Esophagus squamous epithelium (tissue), 5 donors: ENCODE data around the gene FBXL7. TPM values are rescaled to one million over a fixed set of nuclear protein-coding genes. Genes with fewer than 3 reads are reported as not detected.

ENCODE experiments used
- DNase-seq: peaks from one replicate; lab custom pipeline; 2025; lab: John Stamatoyannopoulos, UW
- H3K27ac ChIP-seq, 4 donors: fragments of 200-600 bp; sonication (generic); one replicate each; pipeline ENCODE4 v1.5.1; 2016 to 2019; ENCODE audit warnings: mild to moderate bottlenecking in 1 of 4
- H3K27me3 ChIP-seq, 4 donors: fragments of 200-600 bp; sonication (generic); 1 replicate in 3 of 4; 2 replicates in 1 of 4; pipeline versions ENCODE4 v1.5.1 to v1.6.0; 2017 to 2021; ENCODE audit warnings: antibody characterized with exemption in 1 of 4
- H3K36me3 ChIP-seq, 3 donors: fragments of 200-600 bp; sonication (generic); one replicate each; pipeline ENCODE4 v1.5.1; 2016 to 2019
- H3K4me1 ChIP-seq, 3 donors: fragments of 200-600 bp; sonication (generic); one replicate each; pipeline ENCODE4 v1.5.1; 2017 to 2019
- H3K4me3 ChIP-seq, 4 donors: fragments of 200-600 bp; sonication (generic); 1 replicate in 3 of 4; 2 replicates in 1 of 4; pipeline ENCODE4 v1.5.1; 2016 to 2019; ENCODE audit warnings: mild to moderate bottlenecking in 2 of 4, moderate library complexity in 1 of 4
- H3K9me3 ChIP-seq, 3 donors: fragments of 200-600 bp; sonication (generic); one replicate each; pipeline ENCODE4 v1.5.1; 2016 to 2019
- POLR2A ChIP-seq, 4 donors: fragments of 450-650 bp; IDR thresholded peaks; one replicate each; pipeline ENCODE4 v1.6.1; 2017; ENCODE audit warnings: antibody characterized with exemption in 4 of 4, mild to moderate bottlenecking in 4 of 4, moderate library complexity in 3 of 4
- WGBS, 2 donors: methylation state at CpG; one replicate each; pipeline ENCODE4 v1.1.5; 2018; 5-methylcytosine and 5-hydroxymethylcytosine counted together
- intact Hi-C: fragments of 100-400 bp; cut with DNase I; formaldehyde crosslinking; loops from one replicate; pipeline ENCODE4 v1.15.0; 2022
- total RNA-seq, 4 donors: library from RNA; depleted of rRNA; stranded (reverse); fragments of >200 nt; gene quantifications; one replicate each; pipeline ENCODE4 v1.1.0, GENCODE V29; 2016
- TF ChIP-seq, protein P1 (sequence below), 6 experiments: fragments of 450-650 bp in 4 of 6; fragments of 200-600 bp in 2 of 6; sonication (generic) in 2 of 6; IDR thresholded peaks; one replicate each; pipeline ENCODE4 v1.5.1; 2016 to 2019; ENCODE audit warnings: antibody characterized with exemption in 6 of 6, mild to moderate bottlenecking in 4 of 6, moderate library complexity in 4 of 6
- donor health status: DM: yes; HTN: yes; CAD: no.

FBXL7 gene
- total RNA-seq, 4 donors from 2014 or later, result 0.68 to 15.1 (median 2.8) TPM

GRCh38 chr5:15533129-15533893 lies 33.3 kb downstream of the FBXL7 start:
- intact Hi-C loops, result no loop called here
- DNase-seq, result no peak
- Histone ChIP-seq H3K27me3 (no peaks in the 10 kb centered on the region), H3K4me1 (peaks cover 0 to 17% (median 0%) of the 10 kb centered on the region in 3 donors), H3K27ac (peak overlapping the region in 2 of 4 donors; percentile 8 to 59), H3K4me3 (no peak overlapping the region), H3K9me3 (no peaks in the 10 kb centered on the region), H3K36me3 (no peaks in the 10 kb centered on the region)
- WGBS, 2 donors, result 32 to 45% methylated on average over 5 of the region's 5 CpGs
- TF ChIP-seq, protein P1, sequence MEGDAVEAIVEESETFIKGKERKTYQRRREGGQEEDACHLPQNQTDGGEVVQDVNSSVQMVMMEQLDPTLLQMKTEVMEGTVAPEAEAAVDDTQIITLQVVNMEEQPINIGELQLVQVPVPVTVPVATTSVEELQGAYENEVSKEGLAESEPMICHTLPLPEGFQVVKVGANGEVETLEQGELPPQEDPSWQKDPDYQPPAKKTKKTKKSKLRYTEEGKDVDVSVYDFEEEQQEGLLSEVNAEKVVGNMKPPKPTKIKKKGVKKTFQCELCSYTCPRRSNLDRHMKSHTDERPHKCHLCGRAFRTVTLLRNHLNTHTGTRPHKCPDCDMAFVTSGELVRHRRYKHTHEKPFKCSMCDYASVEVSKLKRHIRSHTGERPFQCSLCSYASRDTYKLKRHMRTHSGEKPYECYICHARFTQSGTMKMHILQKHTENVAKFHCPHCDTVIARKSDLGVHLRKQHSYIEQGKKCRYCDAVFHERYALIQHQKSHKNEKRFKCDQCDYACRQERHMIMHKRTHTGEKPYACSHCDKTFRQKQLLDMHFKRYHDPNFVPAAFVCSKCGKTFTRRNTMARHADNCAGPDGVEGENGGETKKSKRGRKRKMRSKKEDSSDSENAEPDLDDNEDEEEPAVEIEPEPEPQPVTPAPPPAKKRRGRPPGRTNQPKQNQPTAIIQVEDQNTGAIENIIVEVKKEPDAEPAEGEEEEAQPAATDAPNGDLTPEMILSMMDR (IDR thresholded peaks at IDR 0.05), result no peak
- TF ChIP-seq POLR2A (IDR thresholded peaks at IDR 0.05), result no peak

DNA sequence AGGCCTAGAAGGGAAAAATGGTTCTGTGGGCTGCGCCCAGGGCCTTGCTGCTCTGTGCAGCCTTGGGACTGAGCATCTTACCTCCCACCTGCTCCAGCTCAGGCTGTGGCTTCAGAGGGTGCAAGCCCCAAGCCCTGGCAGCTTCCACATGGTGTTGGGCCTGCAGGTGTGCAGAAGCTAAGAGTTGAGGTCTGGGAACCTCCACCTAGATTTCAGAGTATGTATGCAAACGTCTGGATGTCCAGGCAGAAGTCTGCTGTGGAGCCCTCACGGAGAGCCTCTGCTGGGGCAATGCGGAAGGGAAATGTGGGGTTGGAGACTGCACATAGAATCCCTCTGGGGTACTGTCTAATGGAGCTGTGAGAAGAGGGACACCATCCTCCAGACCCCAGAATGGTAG lies 36.0 kb downstream of the FBXL7 start:
- TF ChIP-seq POLR2A (IDR thresholded peaks at IDR 0.05), result no peak
- TF ChIP-seq, protein P1 (IDR thresholded peaks at IDR 0.05), result no peak
- Histone ChIP-seq H3K27ac (no peak overlapping the region), H3K36me3 (no peaks in the 10 kb centered on the region), H3K4me3 (no peak overlapping the region), H3K9me3 (no peaks in the 10 kb centered on the region), H3K27me3 (no peaks in the 10 kb centered on the region), H3K4me1 (peaks cover 0 to 19% (median 0%) of the 10 kb centered on the region in 3 donors)
- WGBS, 2 donors, result 100% methylated on average over 1 to 4 of the region's 4 CpGs
- intact Hi-C loops, result no loop called here
- DNase-seq, result no peak

DNA sequence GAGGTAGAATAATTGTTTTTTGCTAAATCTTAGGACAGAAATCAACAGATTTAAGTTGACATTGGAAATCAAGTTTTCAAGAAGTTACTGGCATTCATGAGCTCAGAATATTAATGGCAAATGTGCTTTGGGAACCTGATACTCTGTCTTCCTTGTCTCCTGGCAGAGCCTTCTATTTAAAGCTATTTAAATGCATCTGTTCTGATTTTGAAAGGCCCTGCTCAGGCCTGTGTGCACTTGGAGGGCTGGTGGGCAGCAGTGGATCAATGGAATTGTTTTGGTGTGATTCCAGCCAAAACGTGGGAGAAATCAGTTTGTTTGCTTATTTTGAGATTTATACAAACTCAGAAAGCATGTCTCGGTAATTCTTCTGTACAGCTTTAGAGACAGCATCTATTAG lies 38.5 kb downstream of the FBXL7 start:
- no peaks in the 10 kb centered on the region for H3K9me3 ChIP-seq
- H3K36me3 ChIP-seq, result no peaks in the 10 kb centered on the region
- no peaks in the 10 kb centered on the region for H3K27me3 ChIP-seq
- peaks cover 0 to 7% (median 0%) of the 10 kb centered on the region in 3 donors for H3K4me1 ChIP-seq
- no peak overlapping the region for H3K4me3 ChIP-seq
- no peak overlapping the region for H3K27ac ChIP-seq
- no peak for DNase-seq
- WGBS, 2 donors, result 41 to 51% methylated on average over 2 of the region's 2 CpGs
- TF ChIP-seq POLR2A (IDR thresholded peaks at IDR 0.05), result no peak
- TF ChIP-seq, protein P1 (IDR thresholded peaks at IDR 0.05), result no peak
- intact Hi-C loops, result no loop called here

GRCh38 chr5:15539951-15540350 lies 40.0 kb downstream of the FBXL7 start:
- intact Hi-C loops, result no loop called here
- DNase-seq, result no peak
- H3K36me3 ChIP-seq, result no peaks in the 10 kb centered on the region
- no peak overlapping the region for H3K4me3 ChIP-seq
- no peak for TF ChIP-seq POLR2A (IDR thresholded peaks at IDR 0.05)
- TF ChIP-seq, protein P1 (IDR thresholded peaks at IDR 0.05), result no peak
- H3K27ac ChIP-seq, result no peak overlapping the region
- peaks cover 0 to 11% (median 0%) of the 10 kb centered on the region in 3 donors for H3K4me1 ChIP-seq
- 77 to 87% methylated on average over 2 of the region's 2 CpGs for WGBS, 2 donors
- H3K27me3 ChIP-seq, result no peaks in the 10 kb centered on the region
- no peaks in the 10 kb centered on the region for H3K9me3 ChIP-seq

GRCh38 chr5:15544039-15544438 lies 44.1 kb downstream of the FBXL7 start:
- Histone ChIP-seq H3K27ac (no peak overlapping the region), H3K4me1 (peaks cover 0 to 7% (median 0%) of the 10 kb centered on the region in 3 donors), H3K9me3 (no peaks in the 10 kb centered on the region), H3K4me3 (no peak overlapping the region), H3K27me3 (no peaks in the 10 kb centered on the region), H3K36me3 (no peaks in the 10 kb centered on the region)
- no peak for DNase-seq
- WGBS, 2 donors, result 44 to 54% methylated on average over 4 of the region's 4 CpGs
- intact Hi-C loops, result no loop called here
- TF ChIP-seq POLR2A (IDR thresholded peaks at IDR 0.05), result no peak
- TF ChIP-seq, protein P1 (IDR thresholded peaks at IDR 0.05), result no peak
